Neural progenitor cell (in vitro differentiated cells): ENCODE data around the gene CDKN2AIPNL.

Experiments
- EZH2 ChIP-seq: fragments of 200-600 bp; sonication (generic); IDR thresholded peaks from 2 replicates; pipeline ENCODE4 v1.6.1; 2017; ENCODE audit warnings: antibody characterized with exemption, mild to moderate bottlenecking, moderate library complexity
- EZH2phosphoT487 ChIP-seq: fragments of 200-600 bp; sonication (generic); IDR thresholded peaks from 2 replicates; pipeline ENCODE4 v1.6.1; 2017; ENCODE audit warnings: antibody characterized with exemption
- TF ChIP-seq, protein P1 (sequence below): fragments of 200-600 bp; sonication (generic); IDR thresholded peaks from 2 replicates; pipeline ENCODE4 v1.5.1; 2017; ENCODE audit warnings: antibody characterized with exemption, mild to moderate bottlenecking

DNA sequence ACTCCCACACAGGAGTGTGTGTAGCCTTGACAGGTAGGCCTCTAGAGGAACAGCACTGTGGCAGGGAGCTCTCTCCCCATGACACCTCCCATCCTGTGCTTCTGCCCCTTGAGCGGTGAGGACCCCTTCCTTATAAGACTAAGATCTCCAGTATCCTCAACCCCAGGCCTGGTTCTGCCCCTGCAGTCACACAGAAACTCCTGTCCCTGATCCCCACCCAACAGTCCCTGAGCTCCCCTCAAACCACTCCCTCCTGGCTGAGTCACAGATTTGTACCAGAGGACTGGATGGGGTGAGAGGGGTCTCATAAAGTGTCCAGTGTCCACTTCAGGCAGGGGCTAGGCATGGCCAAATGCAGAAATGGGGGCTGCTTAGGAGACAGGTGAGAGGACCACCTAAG is 47.8 kb upstream of the CDKN2AIPNL start:
- TF ChIP-seq, protein P1, sequence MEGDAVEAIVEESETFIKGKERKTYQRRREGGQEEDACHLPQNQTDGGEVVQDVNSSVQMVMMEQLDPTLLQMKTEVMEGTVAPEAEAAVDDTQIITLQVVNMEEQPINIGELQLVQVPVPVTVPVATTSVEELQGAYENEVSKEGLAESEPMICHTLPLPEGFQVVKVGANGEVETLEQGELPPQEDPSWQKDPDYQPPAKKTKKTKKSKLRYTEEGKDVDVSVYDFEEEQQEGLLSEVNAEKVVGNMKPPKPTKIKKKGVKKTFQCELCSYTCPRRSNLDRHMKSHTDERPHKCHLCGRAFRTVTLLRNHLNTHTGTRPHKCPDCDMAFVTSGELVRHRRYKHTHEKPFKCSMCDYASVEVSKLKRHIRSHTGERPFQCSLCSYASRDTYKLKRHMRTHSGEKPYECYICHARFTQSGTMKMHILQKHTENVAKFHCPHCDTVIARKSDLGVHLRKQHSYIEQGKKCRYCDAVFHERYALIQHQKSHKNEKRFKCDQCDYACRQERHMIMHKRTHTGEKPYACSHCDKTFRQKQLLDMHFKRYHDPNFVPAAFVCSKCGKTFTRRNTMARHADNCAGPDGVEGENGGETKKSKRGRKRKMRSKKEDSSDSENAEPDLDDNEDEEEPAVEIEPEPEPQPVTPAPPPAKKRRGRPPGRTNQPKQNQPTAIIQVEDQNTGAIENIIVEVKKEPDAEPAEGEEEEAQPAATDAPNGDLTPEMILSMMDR = no peak
- TF ChIP-seq EZH2 (no peak), EZH2phosphoT487 (no peak)
